Spleen (tissue), 11 donors: ENCODE measurements around the gene SELENOS. TPM values are rescaled to one million over a fixed set of nuclear protein-coding genes. Genes with fewer than 3 reads are reported as not detected.

Experiments used
- DNase-seq: peaks from one replicate; pipeline ENCODE4 v3.0.0-alpha.2; 2020
- H3K27ac ChIP-seq, 8 donors: fragments of 200-600 bp; sonication (generic) in 7 of 8; 1 replicate in 4 of 8; 2 replicates in 4 of 8; pipeline versions ENCODE4 v1.5.0 to v1.8.0; 2016 to 2021; ENCODE audit warnings: inconsistent platforms in 4 of 8, mild to moderate bottlenecking in 4 of 8, moderate library complexity in 1 of 8
- H3K27me3 ChIP-seq, 7 donors: fragments of 200-600 bp; sonication (generic) in 6 of 7; replicated peaks in 1 of 7; 1 replicate in 4 of 7; 2 replicates in 3 of 7; pipeline versions ENCODE4 v1.5.0 to v1.8.0; 2016 to 2021; ENCODE audit warnings: inconsistent platforms in 3 of 7, mild to moderate bottlenecking in 1 of 7
- H3K36me3 ChIP-seq, 6 donors: fragments of 200-600 bp; sonication (generic) in 5 of 6; 1 replicate in 4 of 6; 2 replicates in 2 of 6; pipeline versions ENCODE4 v1.5.0 to v1.8.0; 2016 to 2021; ENCODE audit warnings: inconsistent platforms in 2 of 6
- H3K4me1 ChIP-seq, 6 donors: fragments of 200-600 bp; sonication (generic) in 5 of 6; 1 replicate in 3 of 6; 2 replicates in 3 of 6; pipeline versions ENCODE4 v1.5.0 to v1.8.0; 2016 to 2021; ENCODE audit warnings: inconsistent platforms in 3 of 6
- H3K4me3 ChIP-seq, 8 donors: fragments of 200-600 bp; sonication (generic) in 7 of 8; 1 replicate in 4 of 8; 2 replicates in 4 of 8; pipeline versions ENCODE4 v1.5.0 to v1.8.0; 2016 to 2021; ENCODE audit warnings: inconsistent platforms in 4 of 8, mild to moderate bottlenecking in 4 of 8, moderate library complexity in 2 of 8
- H3K9me3 ChIP-seq, 8 donors: fragments of 200-600 bp; sonication (generic) in 7 of 8; 1 replicate in 4 of 8; 2 replicates in 4 of 8; pipeline versions ENCODE4 v1.5.0 to v1.8.0; 2016 to 2021; ENCODE audit warnings: inconsistent platforms in 4 of 8
- POLR2A ChIP-seq, 3 donors: fragments of 450-650 bp; IDR thresholded peaks; one replicate each; pipeline ENCODE4 v1.5.1; 2017; ENCODE audit warnings: antibody characterized with exemption in 3 of 3, mild to moderate bottlenecking in 1 of 3
- POLR2AphosphoS5 ChIP-seq, 3 donors: sonication (generic); formaldehyde crosslinking; IDR thresholded peaks; one replicate each; pipeline ENCODE4 v1.5.1; 2017; ENCODE audit warnings: antibody characterized with exemption in 3 of 3
- WGBS, 5 donors: extraction: QIAGEN DNeasy Blood & Tissue Kit in 3 of 5; methylation state at CpG; one replicate each; pipeline versions ENCODE4 v1.1.5 to v1.1.7; 2013 to 2018; 5-methylcytosine and 5-hydroxymethylcytosine counted together
- intact Hi-C: fragments of 100-400 bp; cut with DNase I; formaldehyde crosslinking; loops from one replicate; pipeline ENCODE4 v1.15.0; 2023; ENCODE audit warnings: low total_unique reads
- polyA plus RNA-seq, 3 donors: library from polyadenylated mRNA; stranded (reverse); fragments of 200-250 nt; gene quantifications; one replicate each; pipeline ENCODE4 v1.2.1, GENCODE V29; 2013
- total RNA-seq, 7 donors: library from RNA; depleted of rRNA in 3 of 7; stranded (reverse); fragments of >200 nt in 3 of 7; fragmentation: NEBNext Ultra II Directional in 4 of 7; extraction: Animal tissue kit (Norgen Biotek cat#: 25700) in 4 of 7; gene quantifications; one replicate each; pipeline versions ENCODE4 v1.1.0 to v1.2.1, GENCODE V29; 2016 to 2021
- TF ChIP-seq, protein P1 (sequence below), 11 experiments: fragments of 200-600 bp in 7 of 11; fragments of 450-650 bp in 4 of 11; sonication (generic) in 4 of 11; IDR thresholded peaks in 8 of 11; conservative IDR thresholded peaks in 3 of 11; 1 replicate in 7 of 11; 2 replicates in 4 of 11; pipeline versions ENCODE4 v1.4.0 to v1.8.0; 2016 to 2021; ENCODE audit warnings: antibody characterized with exemption in 11 of 11, inconsistent platforms in 4 of 11, mild to moderate bottlenecking in 1 of 11
- donor health status: healthy with polysubstance abuse.
- donor health status: DM: no; HTN: no; CAD: no; lungs with moderate emphysema.
- donor health status: DM: no; HTN: no; CAD: no.
- donor health status: Bipolar disorder and iron deficiency.
- donor health status: healthy.
- donor health status: DM: no; HTN: no; CAD: no.
- donor health status: DM: yes; HTN: yes; CAD: no.

The SELENOS gene
- total and polyA plus RNA-seq, 10 donors, result 25.7 to 109 (median 57.3) TPM

DNA sequence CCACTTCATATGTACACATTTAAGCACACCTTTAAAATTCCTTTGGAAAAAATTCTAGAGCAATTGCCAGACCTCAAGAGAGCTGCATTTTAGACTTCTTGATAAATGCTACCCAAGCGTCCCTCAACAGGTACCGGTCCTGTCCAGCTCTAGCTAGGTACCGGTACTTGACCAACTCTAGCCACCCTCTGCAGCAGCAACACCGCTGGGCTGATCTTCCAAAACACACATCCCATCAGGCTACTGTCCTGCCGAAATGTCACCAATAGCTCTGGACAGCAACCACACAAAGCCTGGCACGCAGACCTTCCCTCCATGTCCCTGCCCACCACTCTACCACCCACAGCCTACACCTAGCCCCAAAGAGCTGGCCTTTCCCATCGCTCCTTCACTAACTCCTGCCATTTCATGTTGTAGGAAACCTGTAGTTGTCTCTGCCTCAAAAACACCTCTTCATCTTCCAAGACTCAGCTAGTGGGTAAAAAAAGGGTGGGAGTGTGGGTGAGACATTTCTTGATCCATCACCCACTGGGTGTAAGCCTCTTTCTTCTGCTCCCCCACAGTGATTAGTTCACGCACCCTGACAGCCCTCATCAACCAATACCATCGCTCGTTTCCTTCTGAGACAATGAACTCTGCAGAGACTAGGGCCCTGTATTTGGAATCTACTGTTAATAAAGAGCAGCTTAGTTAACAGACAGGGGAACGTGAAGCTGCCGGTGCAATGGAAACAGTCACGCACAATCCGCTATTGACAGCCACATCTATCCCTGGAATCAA is 32.2 kb downstream of the SELENOS start:
- H3K36me3 ChIP-seq, result peaks cover 0 to 4% (median 0%) of the 10 kb centered on the region in 6 donors
- intact Hi-C loops, result no loop called here
- H3K4me3 ChIP-seq, result peak overlapping the region in 1 of 8 donors; percentile 66
- peak; percentile 53 for DNase-seq
- H3K27me3 ChIP-seq, result no peaks in the 10 kb centered on the region
- peaks cover 68 to 100% (median 98%) of the 10 kb centered on the region in 6 donors for H3K4me1 ChIP-seq
- 90 to 97% (median 95%) methylated on average over 14 of the region's 14 CpGs for WGBS, 5 donors
- TF ChIP-seq, protein P1, sequence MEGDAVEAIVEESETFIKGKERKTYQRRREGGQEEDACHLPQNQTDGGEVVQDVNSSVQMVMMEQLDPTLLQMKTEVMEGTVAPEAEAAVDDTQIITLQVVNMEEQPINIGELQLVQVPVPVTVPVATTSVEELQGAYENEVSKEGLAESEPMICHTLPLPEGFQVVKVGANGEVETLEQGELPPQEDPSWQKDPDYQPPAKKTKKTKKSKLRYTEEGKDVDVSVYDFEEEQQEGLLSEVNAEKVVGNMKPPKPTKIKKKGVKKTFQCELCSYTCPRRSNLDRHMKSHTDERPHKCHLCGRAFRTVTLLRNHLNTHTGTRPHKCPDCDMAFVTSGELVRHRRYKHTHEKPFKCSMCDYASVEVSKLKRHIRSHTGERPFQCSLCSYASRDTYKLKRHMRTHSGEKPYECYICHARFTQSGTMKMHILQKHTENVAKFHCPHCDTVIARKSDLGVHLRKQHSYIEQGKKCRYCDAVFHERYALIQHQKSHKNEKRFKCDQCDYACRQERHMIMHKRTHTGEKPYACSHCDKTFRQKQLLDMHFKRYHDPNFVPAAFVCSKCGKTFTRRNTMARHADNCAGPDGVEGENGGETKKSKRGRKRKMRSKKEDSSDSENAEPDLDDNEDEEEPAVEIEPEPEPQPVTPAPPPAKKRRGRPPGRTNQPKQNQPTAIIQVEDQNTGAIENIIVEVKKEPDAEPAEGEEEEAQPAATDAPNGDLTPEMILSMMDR (IDR thresholded peaks at IDR 0.05 in 8 of 11, conservative IDR thresholded peaks at IDR 0.05 in 3 of 11), result no peak
- TF ChIP-seq POLR2AphosphoS5 (IDR thresholded peaks at IDR 0.05) (no peak), POLR2A (IDR thresholded peaks at IDR 0.05) (no peak)
- peak overlapping the region in 7 of 8 donors; percentile 72 to 90 (median 87) for H3K27ac ChIP-seq
- no peaks in the 10 kb centered on the region for H3K9me3 ChIP-seq

DNA sequence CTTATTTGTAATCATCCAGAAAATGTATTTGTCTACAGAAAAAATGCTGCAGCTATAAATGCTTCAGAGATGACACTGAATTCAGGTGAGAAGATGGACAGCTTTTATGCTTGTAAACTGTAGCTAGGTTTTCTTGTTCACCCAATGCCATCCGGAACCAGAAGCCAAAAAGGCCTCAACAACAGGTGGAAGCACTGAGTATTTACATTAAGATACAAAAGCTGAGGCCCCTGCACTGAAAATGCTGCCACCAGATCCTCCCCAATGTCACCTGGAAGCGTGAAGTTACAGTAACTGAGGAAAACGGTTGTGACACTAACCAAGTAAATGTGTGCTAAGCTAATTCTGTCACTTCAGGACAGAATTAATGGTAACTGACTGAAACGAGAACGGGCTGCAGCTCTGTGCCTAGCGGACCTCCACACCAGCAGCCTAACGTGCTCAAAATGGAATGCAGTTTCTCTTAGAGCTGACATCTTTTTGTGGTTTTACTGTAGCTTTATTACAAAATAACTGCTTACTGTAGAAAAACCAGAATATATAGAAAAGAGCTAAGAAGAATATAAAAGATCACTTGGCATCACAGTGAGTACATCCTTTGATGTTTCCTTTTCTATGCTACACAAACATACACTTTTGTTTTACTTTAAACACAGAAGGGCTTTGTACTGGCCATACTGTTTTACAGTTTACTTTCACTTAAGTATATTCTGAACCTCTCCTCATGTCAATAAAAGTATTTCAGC is 33.1 kb downstream of the SELENOS start:
- WGBS, 5 donors, result 29 to 50% (median 33%) methylated on average over 7 of the region's 7 CpGs
- Histone ChIP-seq H3K4me1 (peaks cover 67 to 100% (median 98%) of the 10 kb centered on the region in 6 donors), H3K9me3 (no peaks in the 10 kb centered on the region), H3K4me3 (peak overlapping the region in 1 of 8 donors; percentile 66), H3K36me3 (peaks cover 0 to 4% (median 0%) of the 10 kb centered on the region in 6 donors), H3K27me3 (no peaks in the 10 kb centered on the region), H3K27ac (peak overlapping the region; percentile 51 to 90 (median 82))
- intact Hi-C loops, result no loop called here
- TF ChIP-seq POLR2A (IDR thresholded peaks at IDR 0.05) (no peak), POLR2AphosphoS5 (IDR thresholded peaks at IDR 0.05) (no peak)
- TF ChIP-seq, protein P1 (IDR thresholded peaks at IDR 0.05 in 8 of 11, conservative IDR thresholded peaks at IDR 0.05 in 3 of 11), result no peak
- DNase-seq, result peak; percentile 34

DNA sequence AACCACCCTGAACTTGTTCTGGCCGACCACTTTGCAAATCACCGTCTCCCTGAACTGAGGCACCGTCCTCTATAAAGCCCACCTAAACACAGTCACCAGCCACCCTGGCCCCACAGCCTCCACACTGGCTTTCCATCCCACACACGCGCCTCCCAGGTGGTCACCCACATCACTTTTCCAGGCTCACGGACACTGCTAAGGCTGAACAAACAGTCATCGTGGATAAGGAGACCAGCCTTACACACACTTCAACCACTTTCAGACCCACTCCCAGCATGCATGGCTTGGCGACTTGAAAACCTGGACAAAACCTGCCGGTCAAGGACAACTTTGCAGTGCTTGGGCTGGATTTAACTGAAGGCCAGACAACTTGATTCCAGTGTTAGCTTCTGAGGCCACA is 33.9 kb downstream of the SELENOS start:
- intact Hi-C loops, result no loop called here
- 70 to 94% (median 83%) methylated on average over 9 of the region's 9 CpGs for WGBS, 5 donors
- Histone ChIP-seq H3K9me3 (no peaks in the 10 kb centered on the region), H3K36me3 (peaks cover 0 to 3% (median 0%) of the 10 kb centered on the region in 6 donors), H3K27ac (peak overlapping the region in 7 of 8 donors; percentile 72 to 90 (median 87)), H3K27me3 (no peaks in the 10 kb centered on the region), H3K4me1 (peaks cover 66 to 100% (median 98%) of the 10 kb centered on the region in 6 donors), H3K4me3 (peak overlapping the region in 1 of 8 donors; percentile 66)
- peak; percentile 54 for DNase-seq
- TF ChIP-seq POLR2A (IDR thresholded peaks at IDR 0.05), result no peak
- TF ChIP-seq, protein P1 (IDR thresholded peaks at IDR 0.05 in 8 of 11, conservative IDR thresholded peaks at IDR 0.05 in 3 of 11), result no peak
- no peak for TF ChIP-seq POLR2AphosphoS5 (IDR thresholded peaks at IDR 0.05)

DNA sequence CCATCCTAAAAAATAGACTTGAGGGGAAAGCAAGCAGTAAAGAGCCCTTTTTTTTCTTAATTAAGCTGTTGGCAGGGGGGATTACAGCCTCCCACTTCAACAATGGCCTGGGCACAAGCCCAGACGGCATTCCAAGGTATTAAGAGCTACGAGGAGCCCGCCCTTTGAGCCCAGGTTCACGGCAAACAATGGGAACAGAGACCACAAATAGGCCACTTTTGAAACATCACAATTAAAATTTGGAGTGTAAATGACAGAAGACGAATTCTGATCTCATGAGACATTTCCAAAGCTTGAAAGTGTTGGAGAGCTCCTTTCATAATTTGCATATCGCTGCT is 34.3 kb downstream of the SELENOS start:
- intact Hi-C loops, result no loop called here
- peak overlapping the region; percentile 45 to 90 (median 82) for H3K27ac ChIP-seq
- H3K36me3 ChIP-seq, result no peaks in the 10 kb centered on the region
- 41 to 60% (median 47%) methylated on average over 6 of the region's 6 CpGs for WGBS, 5 donors
- H3K27me3 ChIP-seq, result no peaks in the 10 kb centered on the region
- DNase-seq, result peak; percentile 58
- peak overlapping the region in 4 of 8 donors; percentile 23 to 66 (median 35) for H3K4me3 ChIP-seq
- H3K9me3 ChIP-seq, result no peaks in the 10 kb centered on the region
- TF ChIP-seq POLR2AphosphoS5 (IDR thresholded peaks at IDR 0.05), result no peak
- TF ChIP-seq POLR2A (IDR thresholded peaks at IDR 0.05), result no peak
- TF ChIP-seq, protein P1 (IDR thresholded peaks at IDR 0.05 in 8 of 11, conservative IDR thresholded peaks at IDR 0.05 in 3 of 11), result no peak
- peaks cover 66 to 100% (median 96%) of the 10 kb centered on the region in 6 donors for H3K4me1 ChIP-seq
